SK-N-SH (cell line): ENCODE data around the gene CCDC17. TPM values are rescaled to one million over a fixed set of nuclear protein-coding genes. Genes with fewer than 3 reads are reported as not detected.
A peak's percentile ranks its signal among the peaks of the same experiment; 100 is the strongest.

Experiments
- CTCF ChIA-PET: fragments of 300-600, 350-600 bp; formaldehyde crosslinking; extraction: SDS; loops from one replicate; lab custom pipeline; 2021; lab: Yijun Ruan, JAX
- POLR2A ChIA-PET: fragments of 350-600 bp; sonication (Branson Sonifier 250); formaldehyde crosslinking; extraction: SDS; loops from one replicate; lab custom pipeline; 2020; ENCODE audit warnings: antibody characterized with exemption, inconsistent platforms; lab: Yijun Ruan, JAX
- DNase-seq: peaks from one replicate; pipeline ENCODE4 v3.0.0; 2012
- H2AFZ ChIP-seq: fragments of 200-600 bp; sonication (generic); 2 replicates; pipeline ENCODE4 v1.8.1; 2016; ENCODE audit warnings: antibody characterized with exemption, mild to moderate bottlenecking, low read depth
- H3F3A ChIP-seq: fragments of 200-600 bp; sonication (generic); replicated peaks from 2 replicates; pipeline ENCODE3; 2016; ENCODE audit warnings: antibody characterized with exemption, mild to moderate bottlenecking; ENCODE audit not compliant: insufficient read depth
- H3K27ac ChIP-seq, 2 experiments: fragments of 200-500 bp in 1 of 2; fragments of 200-600 bp in 1 of 2; sonication (Bioruptor generic) in 1 of 2; sonication (generic), shearing (Covaris generic) in 1 of 2; 2 replicates each; pipeline versions ENCODE4 v1.5.1 to v1.6.1; 2014 to 2016; ENCODE audit warnings: low read depth in 2 of 2, inconsistent platforms in 1 of 2, low read length in 1 of 2, mild to moderate bottlenecking in 1 of 2, mixed read lengths in 1 of 2
- H3K27me3 ChIP-seq: fragments of 200-600 bp; sonication (generic), shearing (Covaris generic); 2 replicates; pipeline ENCODE4 v1.6.1; 2016; ENCODE audit warnings: mixed run types; ENCODE audit not compliant: insufficient read depth
- H3K36me3 ChIP-seq, 2 experiments: fragments of 200-500 bp in 1 of 2; fragments of 200-600 bp in 1 of 2; sonication (Bioruptor generic) in 1 of 2; sonication (generic) in 1 of 2; replicated peaks in 1 of 2; 2 replicates each; pipeline versions ENCODE3 to v1.5.1; 2014 to 2016; ENCODE audit warnings: low read length in 1 of 2, mild to moderate bottlenecking in 1 of 2; ENCODE audit not compliant: insufficient read depth in 2 of 2, control insufficient read depth in 1 of 2
- H3K4me1 ChIP-seq, 2 experiments: fragments of 200-500 bp in 1 of 2; fragments of 200-600 bp in 1 of 2; sonication (Bioruptor generic) in 1 of 2; sonication (generic), shearing (Covaris generic) in 1 of 2; 2 replicates each; pipeline versions ENCODE4 v1.5.1 to v1.6.1; 2014 to 2016; ENCODE audit warnings: low read depth in 1 of 2, low read length in 1 of 2, mixed run types in 1 of 2; ENCODE audit not compliant: insufficient read depth in 2 of 2, control insufficient read depth in 1 of 2
- H3K4me2 ChIP-seq: fragments of 200-600 bp; sonication (generic), shearing (Covaris generic); 2 replicates; pipeline ENCODE4 v1.6.1; 2017; ENCODE audit warnings: mixed run types
- H3K4me3 ChIP-seq, 2 experiments: fragments of 200-500 bp in 1 of 2; fragments of 200-600 bp in 1 of 2; sonication (Bioruptor generic) in 1 of 2; sonication (generic), shearing (Covaris generic) in 1 of 2; 2 replicates each; pipeline versions ENCODE4 v1.5.1 to v1.8.1; 2014 to 2016; ENCODE audit warnings: low read depth in 2 of 2, inconsistent platforms in 1 of 2, low read length in 1 of 2, mild to moderate bottlenecking in 1 of 2, mixed read lengths in 1 of 2, moderate library complexity in 1 of 2
- H3K79me2 ChIP-seq: fragments of 200-600 bp; sonication (generic); 2 replicates; pipeline ENCODE4 v1.8.1; 2017; ENCODE audit warnings: mild to moderate bottlenecking; ENCODE audit not compliant: insufficient read depth
- H3K9ac ChIP-seq: fragments of 200-600 bp; sonication (generic); 2 replicates; pipeline ENCODE4 v1.6.1; 2017; ENCODE audit warnings: mixed run types
- H3K9me2 ChIP-seq: fragments of 200-600 bp; sonication (generic); 2 replicates; pipeline ENCODE4 v1.6.1; 2017; ENCODE audit warnings: mixed run types
- H3K9me3 ChIP-seq: fragments of 200-600 bp; sonication (generic); 2 replicates; pipeline ENCODE4 v1.6.1; 2017; ENCODE audit warnings: mixed run types, mild to moderate bottlenecking, moderate library complexity
- H4K20me1 ChIP-seq: fragments of 200-600 bp; sonication (generic); 2 replicates; pipeline ENCODE4 v1.6.1; 2017; ENCODE audit warnings: mild to moderate bottlenecking, mixed run types; ENCODE audit not compliant: insufficient read depth
- ELF1 ChIP-seq: IDR thresholded peaks from 2 replicates; pipeline ENCODE4 v1.4.0; 2012
- MXI1 ChIP-seq: IDR thresholded peaks from 2 replicates; pipeline ENCODE4 v1.6.1; 2012; ENCODE audit warnings: mild to moderate bottlenecking, low read depth, low read length, improper control_type of control experiment
- NFIC ChIP-seq: IDR thresholded peaks from 2 replicates; pipeline ENCODE4 v1.4.0; 2012; ENCODE audit warnings: borderline replicate concordance
- NRF1 ChIP-seq: IDR thresholded peaks from 2 replicates; pipeline ENCODE4 v1.6.1; 2012; ENCODE audit warnings: low read depth, mild to moderate bottlenecking, low read length
- POLR2AphosphoS5 ChIP-seq: IDR thresholded peaks from 2 replicates; pipeline ENCODE4 v1.6.1; 2012; ENCODE audit warnings: low read depth, low read length
- RFX5 ChIP-seq: IDR thresholded peaks from 2 replicates; pipeline ENCODE4 v1.6.1; 2012; ENCODE audit warnings: mild to moderate bottlenecking, improper control_type of control experiment, low read length
- SIN3A ChIP-seq: IDR thresholded peaks from 2 replicates; pipeline ENCODE4 v1.6.1; 2012; ENCODE audit warnings: low read depth, mild to moderate bottlenecking, low read length, moderate library complexity, borderline replicate concordance
- TAF1 ChIP-seq: IDR thresholded peaks from 2 replicates; pipeline ENCODE4 v1.6.1; 2012; ENCODE audit warnings: low read depth, mild to moderate bottlenecking, low read length, moderate library complexity, borderline replicate concordance
- TEAD4 ChIP-seq: IDR thresholded peaks from 2 replicates; pipeline ENCODE4 v1.4.0; 2012; ENCODE audit warnings: mild to moderate bottlenecking, borderline replicate concordance; ENCODE audit not compliant: insufficient read depth
- YY1 ChIP-seq: IDR thresholded peaks from 2 replicates; pipeline ENCODE4 v1.4.0; 2012; ENCODE audit warnings: low read depth, mild to moderate bottlenecking
- WGBS: methylation state at CpG from one replicate; pipeline ENCODE4 v1.1.6; 2017; ENCODE audit warnings: low lambda C conversion rate; 5-methylcytosine and 5-hydroxymethylcytosine counted together
- polyA plus RNA-seq, 3 experiments: library from polyadenylated mRNA; depleted of rRNA; stranded (reverse); fragments of >200 nt; gene quantifications; 2 replicates each; pipeline ENCODE4 v1.2.3, GENCODE V29; 2012
- TF ChIP-seq, protein P1 (sequence below): IDR thresholded peaks from 2 replicates; pipeline ENCODE4 v1.4.0; 2012; ENCODE audit warnings: low read depth, borderline replicate concordance
- TF ChIP-seq, protein P2 (sequence below): fragments of 200-600 bp; sonication (generic); IDR thresholded peaks from 2 replicates; pipeline ENCODE4 v1.6.1; 2017; ENCODE audit warnings: antibody characterized with exemption, mild to moderate bottlenecking, moderate library complexity
- TF ChIP-seq, protein P3 (sequence below): IDR thresholded peaks from 2 replicates; pipeline ENCODE4 v1.4.0; 2012; ENCODE audit warnings: low read depth

The CCDC17 gene
- polyA plus RNA-seq, 1 of the 3 experiments (the other 2 are of a cell fraction): 0.41 TPM

DNA sequence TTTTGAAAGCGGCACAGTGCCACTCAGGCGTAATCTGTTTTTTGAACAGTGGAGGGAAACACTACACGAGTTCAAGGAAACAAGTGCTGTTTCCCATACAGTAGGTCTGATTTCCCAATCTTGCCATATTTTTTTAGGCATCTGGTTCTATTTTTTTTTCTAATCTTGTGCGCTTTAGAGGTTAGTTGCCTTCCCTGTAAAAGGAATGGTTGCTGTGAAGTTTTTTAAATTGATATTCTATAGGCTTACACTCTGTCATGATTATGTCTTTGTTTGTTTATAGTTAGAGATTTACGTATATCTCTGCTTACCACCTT is 38.8 kb downstream of the CCDC17 start:
- peak; percentile 51; the same call in 1 of the 2 replicates for TF ChIP-seq MXI1
- TF ChIP-seq, protein P1, sequence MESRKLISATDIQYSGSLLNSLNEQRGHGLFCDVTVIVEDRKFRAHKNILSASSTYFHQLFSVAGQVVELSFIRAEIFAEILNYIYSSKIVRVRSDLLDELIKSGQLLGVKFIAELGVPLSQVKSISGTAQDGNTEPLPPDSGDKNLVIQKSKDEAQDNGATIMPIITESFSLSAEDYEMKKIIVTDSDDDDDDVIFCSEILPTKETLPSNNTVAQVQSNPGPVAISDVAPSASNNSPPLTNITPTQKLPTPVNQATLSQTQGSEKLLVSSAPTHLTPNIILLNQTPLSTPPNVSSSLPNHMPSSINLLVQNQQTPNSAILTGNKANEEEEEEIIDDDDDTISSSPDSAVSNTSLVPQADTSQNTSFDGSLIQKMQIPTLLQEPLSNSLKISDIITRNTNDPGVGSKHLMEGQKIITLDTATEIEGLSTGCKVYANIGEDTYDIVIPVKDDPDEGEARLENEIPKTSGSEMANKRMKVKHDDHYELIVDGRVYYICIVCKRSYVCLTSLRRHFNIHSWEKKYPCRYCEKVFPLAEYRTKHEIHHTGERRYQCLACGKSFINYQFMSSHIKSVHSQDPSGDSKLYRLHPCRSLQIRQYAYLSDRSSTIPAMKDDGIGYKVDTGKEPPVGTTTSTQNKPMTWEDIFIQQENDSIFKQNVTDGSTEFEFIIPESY: no peak
- no peak for DNase-seq
- no peaks in the 10 kb centered on the region for H3K27me3 ChIP-seq
- H3K4me1 ChIP-seq: peaks cover 5 to 9% of the 10 kb centered on the region in 2 experiments; a peak in 3 of 4 replicates
- CTCF ChIA-PET: interaction anchor here (0.8 kb wide), 1 partner anchor 14 kb away, joined by 3 read pairs; no protein-coding TSS in a partner anchor
- H3K36me3 ChIP-seq: no peaks in the 10 kb centered on the region
- H3K9me2 ChIP-seq: no peaks in the 10 kb centered on the region
- peak overlapping the region; percentile 96 for H3K9ac ChIP-seq
- WGBS: 13% methylated on average over 5 of the region's 5 CpGs
- H3K4me2 ChIP-seq: peak overlapping the region; percentile 96
- peak overlapping the region; percentile 66 to 90 for H3K27ac ChIP-seq
- H3K79me2 ChIP-seq: peaks cover 59% of the 10 kb centered on the region
- H3K9me3 ChIP-seq: no peaks in the 10 kb centered on the region
- peak overlapping the region; percentile 76 to 97 for H3K4me3 ChIP-seq
- POLR2A ChIA-PET: interaction anchor here (1.3 to 4.7 kb wide), 4 partner anchors 34 to 245 kb away, joined by 4 to 32 read pairs (median 14); partner anchors contain the start of genes AKR1A1, GPBP1L1, PRDX1 and TOE1
- H2AFZ ChIP-seq: no peak overlapping the region
- H4K20me1 ChIP-seq: peaks cover 53% of the 10 kb centered on the region
- H3F3A ChIP-seq: peaks cover 8% of the 10 kb centered on the region

DNA sequence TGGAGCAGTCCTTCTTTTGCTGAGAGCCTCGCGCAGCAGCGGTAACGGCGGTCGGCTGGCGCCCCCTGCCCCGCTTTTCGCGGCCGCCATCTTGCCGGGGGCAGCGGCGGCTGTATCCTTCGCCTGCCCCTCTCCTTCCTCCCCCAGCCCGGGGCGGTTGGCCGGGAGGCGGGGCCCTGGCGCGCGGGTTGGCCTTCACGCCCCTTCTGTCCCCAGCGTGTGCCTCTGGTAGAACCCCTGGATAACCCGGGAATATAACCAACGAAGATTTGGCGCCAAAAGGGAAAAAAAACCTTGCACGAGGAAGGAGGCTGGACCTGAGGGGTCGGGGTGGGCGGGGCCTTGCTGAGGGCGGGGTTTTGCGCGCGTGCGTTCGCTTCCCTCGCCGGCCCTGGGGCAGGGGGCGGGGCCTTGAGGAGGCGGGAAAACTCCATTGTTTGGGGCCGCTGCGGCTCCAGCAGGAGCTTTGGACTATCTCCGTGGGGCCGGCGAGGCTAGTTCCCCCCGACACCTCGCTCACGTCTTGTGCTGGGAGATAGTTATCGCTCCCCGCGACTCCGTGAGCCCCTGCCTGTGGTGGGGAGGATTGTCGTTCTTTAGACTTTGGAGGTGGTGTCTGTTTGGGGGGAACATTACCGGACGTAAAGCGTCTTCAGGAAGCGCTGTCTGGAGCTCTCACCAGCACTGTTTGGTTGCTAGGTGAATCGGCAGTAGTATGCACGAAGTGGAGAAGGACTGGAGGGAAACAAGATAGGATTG is 39.3 kb downstream of the CCDC17 start:
- Histone ChIP-seq H2AFZ (peak overlapping the region; percentile 77; the same call in 1 of the 2 replicates), H3K9me3 (no peaks in the 10 kb centered on the region), H3K9me2 (no peaks in the 10 kb centered on the region), H3F3A (peaks cover 8% of the 10 kb centered on the region), H3K79me2 (peaks cover 54% of the 10 kb centered on the region), H3K4me2 (peak overlapping the region; percentile 96), H3K4me3 (peak overlapping the region; percentile 76 to 97), H3K9ac (peak overlapping the region; percentile 96), H4K20me1 (peaks cover 48% of the 10 kb centered on the region), H3K4me1 (peaks cover 5 to 9% of the 10 kb centered on the region in 2 experiments; a peak in 3 of 4 replicates), H3K27me3 (no peaks in the 10 kb centered on the region), H3K27ac (peak overlapping the region; percentile 89 to 90), H3K36me3 (no peaks in the 10 kb centered on the region)
- TF ChIP-seq TAF1 (peak; percentile 68; the same call in 1 of the 2 replicates), YY1 (peak; percentile 88), ELF1 (no peak), RFX5 (peak; percentile 84), POLR2AphosphoS5 (peak; percentile 46; the same call in 1 of the 2 replicates), MXI1 (peak; percentile 24; the same call in 1 of the 2 replicates), NFIC (no peak), NRF1 (peak; percentile 43), SIN3A (0 out of 2 replicates have a peak, but pooled peaks have one; percentile 25), TEAD4 (no peak)
- TF ChIP-seq, protein P2, sequence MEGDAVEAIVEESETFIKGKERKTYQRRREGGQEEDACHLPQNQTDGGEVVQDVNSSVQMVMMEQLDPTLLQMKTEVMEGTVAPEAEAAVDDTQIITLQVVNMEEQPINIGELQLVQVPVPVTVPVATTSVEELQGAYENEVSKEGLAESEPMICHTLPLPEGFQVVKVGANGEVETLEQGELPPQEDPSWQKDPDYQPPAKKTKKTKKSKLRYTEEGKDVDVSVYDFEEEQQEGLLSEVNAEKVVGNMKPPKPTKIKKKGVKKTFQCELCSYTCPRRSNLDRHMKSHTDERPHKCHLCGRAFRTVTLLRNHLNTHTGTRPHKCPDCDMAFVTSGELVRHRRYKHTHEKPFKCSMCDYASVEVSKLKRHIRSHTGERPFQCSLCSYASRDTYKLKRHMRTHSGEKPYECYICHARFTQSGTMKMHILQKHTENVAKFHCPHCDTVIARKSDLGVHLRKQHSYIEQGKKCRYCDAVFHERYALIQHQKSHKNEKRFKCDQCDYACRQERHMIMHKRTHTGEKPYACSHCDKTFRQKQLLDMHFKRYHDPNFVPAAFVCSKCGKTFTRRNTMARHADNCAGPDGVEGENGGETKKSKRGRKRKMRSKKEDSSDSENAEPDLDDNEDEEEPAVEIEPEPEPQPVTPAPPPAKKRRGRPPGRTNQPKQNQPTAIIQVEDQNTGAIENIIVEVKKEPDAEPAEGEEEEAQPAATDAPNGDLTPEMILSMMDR: peak; percentile 37; the same call in 1 of the 2 replicates
- TF ChIP-seq, protein P3, sequence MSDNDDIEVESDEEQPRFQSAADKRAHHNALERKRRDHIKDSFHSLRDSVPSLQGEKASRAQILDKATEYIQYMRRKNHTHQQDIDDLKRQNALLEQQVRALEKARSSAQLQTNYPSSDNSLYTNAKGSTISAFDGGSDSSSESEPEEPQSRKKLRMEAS: peak; percentile 38
- POLR2A ChIA-PET: interaction anchor here (1.0 to 4.7 kb wide), 5 partner anchors 34 to 245 kb away, joined by 3 to 32 read pairs (median 7); partner anchors contain the start of genes AKR1A1, GPBP1L1, PRDX1 and TOE1
- CTCF ChIA-PET: interaction anchor here (0.8 to 6.5 kb wide), 4 partner anchors 14 to 72 kb away, joined by 3 to 55 read pairs (median 5); no protein-coding TSS in a partner anchor
- peak; percentile 95 for DNase-seq
- 1% methylated on average over 36 of the region's 59 CpGs for WGBS
